HG02759 (cell line): ENCODE results near the gene SCYGR1.
A peak's percentile ranks its signal among the peaks of the same experiment; 100 is the strongest.
"Not testable (repeated sequence)": the region's sequence is repeated elsewhere in the genome, so short reads cannot be mapped to it uniquely, and the experiment has no call there.

Source experiments
- ATAC-seq: cut with Tn5 transposase; IDR thresholded peaks from one replicate; pipeline ENCODE4 v1.9.1; 2021; ENCODE audit warnings: mild to moderate bottlenecking, moderate library complexity; ENCODE audit not compliant: unreplicated experiment

Gene SCYGR1, protein sequence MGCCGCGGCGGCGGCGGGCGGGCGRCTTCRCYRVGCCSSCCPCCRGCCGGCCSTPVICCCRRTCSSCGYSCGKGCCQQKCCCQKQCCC

DNA sequence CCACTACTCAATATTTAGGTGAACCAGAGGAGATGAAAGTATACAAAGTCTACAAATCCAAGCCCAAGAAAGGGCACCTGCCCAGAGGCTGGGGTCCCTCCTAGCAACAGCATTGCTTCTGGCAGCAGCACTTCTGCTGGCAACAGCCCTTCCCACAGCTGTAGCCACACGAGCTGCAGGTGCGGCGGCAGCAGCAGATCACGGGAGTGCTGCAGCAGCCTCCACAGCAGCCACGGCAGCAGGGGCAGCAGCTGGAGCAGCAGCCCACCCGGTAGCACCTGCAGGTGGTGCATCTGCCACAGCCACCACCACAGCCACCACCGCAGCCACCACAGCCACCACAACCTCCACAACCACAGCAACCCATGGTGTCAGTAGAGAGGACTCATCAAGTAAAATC, at the start of gene SCYGR1:
Gene SCYGR1, minus strand, starts transcription at position 367 of the 400 bp plus-strand sequence. Its CDS starts 0 bp downstream, at position 367.
- ATAC-seq: not testable (repeated sequence)

DNA sequence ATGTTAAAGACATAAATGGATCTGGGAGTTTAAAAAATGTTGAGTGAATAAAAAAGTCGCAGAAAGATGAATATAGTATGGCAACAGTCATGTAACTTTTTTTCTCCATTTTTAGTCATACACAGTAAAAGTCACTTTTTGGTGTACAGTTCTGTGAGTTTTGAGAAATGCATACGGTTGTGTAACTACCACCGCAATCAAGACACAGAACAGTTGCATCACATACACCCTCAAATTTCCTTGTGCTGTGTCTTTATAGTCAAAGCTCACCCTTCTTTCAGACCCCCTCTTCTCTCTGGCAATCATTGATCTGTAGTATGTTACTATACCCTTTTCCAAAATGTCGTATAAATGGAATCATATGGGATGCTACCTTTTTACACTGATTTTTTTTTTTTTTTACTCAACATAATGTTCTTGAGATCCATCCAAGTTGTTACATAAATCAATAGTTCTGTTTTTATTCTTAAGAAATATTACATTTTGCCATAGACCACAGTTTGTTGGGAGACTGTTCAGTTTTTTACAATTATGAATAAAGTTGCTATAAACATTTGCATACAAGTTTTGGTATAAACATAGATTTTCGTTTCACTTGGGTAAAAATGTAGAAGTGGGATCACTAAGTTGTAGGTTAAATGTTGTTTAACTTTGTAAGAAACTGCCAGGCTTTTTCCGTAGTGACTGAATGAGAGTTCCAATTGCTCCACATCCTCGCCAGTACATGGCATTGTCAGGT, 48.9 kb upstream of the SCYGR1 start:
- ATAC-seq: no peak

DNA sequence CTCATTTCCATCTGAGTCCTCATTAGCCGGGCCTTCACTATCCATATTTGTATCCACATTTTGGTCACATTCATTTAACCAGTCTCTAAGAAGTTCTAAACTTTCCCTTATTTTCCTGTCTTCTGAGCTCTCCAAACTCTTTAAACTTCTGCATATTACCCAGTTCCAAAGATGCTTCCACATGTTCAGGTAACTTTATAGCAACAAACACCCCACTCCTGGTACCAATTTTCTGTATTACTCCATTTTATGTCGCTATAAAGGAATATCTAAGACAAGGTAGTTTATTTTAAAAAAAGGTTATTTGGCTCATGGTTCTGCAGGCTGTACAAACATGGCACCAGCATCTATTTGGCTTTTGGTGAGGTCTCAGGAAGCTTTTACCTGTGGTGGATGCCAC, 45.4 kb upstream of the SCYGR1 start:
- ATAC-seq: no peak

DNA sequence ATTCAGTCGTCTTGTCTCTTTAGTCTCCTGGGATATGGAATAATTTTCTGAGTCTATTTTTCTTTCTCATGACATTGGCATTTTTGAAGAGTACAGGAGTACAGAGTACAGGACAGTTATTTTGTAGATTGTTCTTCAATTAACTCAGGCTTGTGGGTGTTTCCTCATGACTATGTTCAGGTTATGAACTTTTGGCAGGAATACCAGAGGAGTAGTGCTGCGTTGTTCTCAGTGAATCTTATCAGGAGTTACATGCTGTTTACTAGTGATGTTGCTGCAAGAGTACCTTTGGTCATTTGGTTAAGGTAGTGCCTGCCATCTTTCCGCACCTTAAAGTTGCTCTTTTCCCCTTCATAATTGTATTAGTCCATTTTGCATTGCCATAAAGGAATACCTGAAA, 42.9 kb upstream of the SCYGR1 start:
- no peak for ATAC-seq

DNA sequence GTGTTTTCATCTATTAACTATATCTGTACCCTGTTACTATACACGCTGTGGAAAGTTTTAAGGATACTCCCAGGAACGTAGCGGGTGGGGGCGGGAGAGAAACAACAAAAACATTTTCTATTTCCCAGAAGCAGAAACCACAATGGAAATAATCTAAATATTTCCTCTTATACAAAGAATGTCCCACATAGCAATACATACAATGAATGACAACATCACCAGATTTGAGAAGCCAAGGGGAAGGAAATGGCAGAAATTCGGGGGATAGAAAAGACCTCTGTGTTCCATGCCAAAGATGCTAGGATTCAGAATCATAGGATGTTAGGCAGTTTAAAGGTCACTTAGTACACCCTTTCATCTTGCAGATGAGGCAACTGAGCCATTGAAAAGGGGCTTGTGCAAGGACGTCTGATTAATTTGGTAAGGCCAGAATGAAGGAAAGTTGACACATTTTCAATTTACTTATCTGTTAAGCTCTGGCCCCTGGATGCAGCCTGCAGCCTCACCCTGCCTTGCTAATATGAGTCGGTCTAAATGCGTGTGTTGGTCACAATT, 41.1 kb upstream of the SCYGR1 start:
- ATAC-seq: no peak

DNA sequence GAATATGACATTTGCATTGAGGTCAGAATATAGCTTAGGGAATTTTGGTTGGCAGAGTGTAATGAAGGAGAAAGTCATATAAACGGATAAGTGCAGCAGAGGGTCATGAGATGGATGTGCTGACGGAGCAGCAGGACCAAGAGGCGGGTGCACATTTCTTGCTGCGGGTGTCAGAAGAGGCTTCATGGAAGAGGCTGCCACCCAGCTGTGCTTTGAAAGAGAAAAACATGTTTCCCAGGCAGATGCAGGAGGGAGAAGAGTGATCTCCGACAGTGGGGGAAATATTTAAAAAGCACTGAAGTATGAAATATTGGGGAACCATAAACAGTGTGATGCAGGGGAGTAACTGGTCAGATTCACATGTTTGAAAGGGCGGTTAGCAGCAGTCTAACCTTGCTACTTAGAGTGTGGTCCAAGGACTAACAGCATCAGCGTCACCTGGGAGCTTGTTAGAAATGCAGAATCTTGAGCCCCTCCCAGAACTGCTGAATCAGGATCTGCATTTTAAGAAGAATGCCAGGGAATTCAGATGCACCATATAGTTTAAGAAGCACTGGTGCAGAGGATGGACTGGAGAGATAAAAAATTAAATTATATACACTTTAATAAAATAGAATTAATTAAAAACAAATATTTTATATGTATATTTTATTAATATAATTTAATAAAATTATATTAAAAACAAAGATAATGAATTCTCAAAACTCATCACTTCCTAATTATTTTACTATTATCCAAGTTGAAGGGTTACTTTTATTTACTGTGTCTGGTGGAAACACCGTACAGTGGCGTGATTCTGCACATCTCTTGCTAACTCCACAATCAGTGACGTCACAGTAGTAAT, 36.1 kb upstream of the SCYGR1 start:
- ATAC-seq: no peak

DNA sequence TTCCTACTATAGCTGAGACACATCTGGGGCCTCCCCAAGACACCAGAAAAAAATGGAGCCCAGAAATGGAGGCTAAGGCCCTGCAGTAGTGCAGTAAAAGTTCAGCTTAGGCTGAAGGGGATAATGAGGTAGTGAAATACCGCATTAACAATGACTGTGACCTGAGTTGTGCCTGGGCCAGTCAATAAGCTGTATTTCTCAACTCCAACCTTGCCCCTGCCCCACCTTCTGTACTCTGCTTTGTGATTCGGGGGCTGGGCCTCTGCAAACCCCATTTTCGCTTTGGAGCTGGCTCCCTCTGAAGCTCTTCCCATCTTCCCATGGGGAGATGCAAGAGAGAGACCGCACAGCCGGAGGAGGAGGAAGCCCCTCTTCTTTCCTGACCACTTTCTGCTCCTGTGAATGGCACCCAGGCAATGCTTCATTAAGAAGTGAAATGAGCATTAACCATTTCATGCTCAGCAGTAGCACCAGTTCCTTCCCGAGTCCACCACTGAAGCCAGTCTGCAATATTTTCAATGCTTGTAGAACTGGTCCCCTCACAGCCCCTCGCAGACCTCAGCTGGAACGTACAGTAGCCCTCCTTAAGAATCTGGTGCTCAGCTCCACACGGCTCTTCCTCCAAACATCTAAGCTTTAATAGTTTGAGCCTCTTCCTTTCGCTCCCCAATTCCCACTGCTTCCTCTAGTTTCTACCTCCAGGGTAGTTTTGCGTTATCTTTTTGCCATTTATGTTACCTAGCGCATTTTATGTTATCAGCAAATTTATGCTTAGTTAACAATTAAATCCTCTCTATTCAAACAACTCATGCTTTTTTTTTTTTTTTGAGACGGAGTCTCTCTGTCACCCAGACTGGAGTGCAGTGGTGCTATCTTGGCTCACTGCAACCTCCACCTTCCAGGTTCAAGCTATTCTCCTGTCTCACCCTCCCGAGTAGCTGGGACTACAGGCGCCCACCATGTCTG, 32.6 kb upstream of the SCYGR1 start:
- ATAC-seq: no peak

DNA sequence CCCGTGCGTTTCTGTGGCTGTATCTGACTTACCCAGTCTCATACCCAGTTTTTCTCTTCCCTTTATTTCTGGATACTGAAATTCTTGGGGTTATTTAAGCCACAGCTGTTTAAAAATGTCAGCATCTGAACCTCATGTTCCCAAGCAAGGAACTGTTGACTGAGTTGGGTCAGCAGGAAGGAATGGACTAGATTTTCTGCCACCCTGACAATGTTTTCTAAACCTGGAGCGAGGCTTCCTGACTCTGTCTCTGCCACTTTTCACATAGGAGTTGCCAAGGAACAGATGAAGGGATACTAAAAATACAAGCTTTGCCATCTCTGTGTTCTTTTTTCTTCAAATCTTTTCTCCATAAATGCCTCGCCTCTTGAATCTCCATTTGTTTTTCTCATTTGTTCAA, 29.0 kb upstream of the SCYGR1 start:
- ATAC-seq: no peak

DNA sequence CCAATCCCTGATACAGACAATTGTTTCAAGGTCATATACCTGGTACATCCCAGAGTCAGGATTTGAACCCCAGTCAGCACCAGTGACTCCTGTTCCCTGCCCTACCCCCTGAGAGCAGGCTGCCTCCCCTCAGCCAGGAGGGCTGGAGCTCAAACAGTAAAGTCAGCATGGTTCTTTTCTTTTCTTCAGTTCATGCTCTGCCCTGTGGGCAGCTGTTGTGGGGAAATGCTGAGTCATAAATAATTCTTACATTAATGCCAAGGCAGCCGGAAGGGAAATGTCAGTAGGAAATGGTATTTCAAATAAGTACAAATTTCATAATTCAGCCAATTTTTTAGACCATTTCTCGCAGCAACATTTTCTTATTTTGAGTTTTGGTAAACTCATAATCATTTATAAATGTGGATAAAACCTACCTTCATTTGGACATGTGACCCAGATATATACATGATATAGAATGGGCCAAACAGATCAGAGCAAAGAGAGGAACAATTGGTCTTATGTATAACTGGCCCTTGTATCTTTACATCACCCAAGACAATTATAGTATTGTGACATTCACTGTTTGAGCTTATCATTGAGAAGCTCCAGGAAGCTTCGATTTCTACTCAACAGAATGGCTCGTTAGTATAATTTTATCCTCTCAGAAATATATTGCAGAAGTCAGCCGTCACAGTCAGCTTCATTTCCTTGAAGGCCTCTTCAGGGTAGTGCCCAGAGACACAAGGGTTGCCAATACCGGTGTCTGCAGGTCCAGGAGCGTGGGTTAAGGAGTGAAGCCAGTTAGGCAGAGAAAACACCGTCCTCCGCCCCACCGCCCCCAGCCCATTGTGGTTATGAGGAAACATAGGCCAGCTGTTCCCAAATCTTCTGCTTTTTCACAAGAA, 28.0 kb upstream of the SCYGR1 start:
- ATAC-seq: peak; percentile 32

DNA sequence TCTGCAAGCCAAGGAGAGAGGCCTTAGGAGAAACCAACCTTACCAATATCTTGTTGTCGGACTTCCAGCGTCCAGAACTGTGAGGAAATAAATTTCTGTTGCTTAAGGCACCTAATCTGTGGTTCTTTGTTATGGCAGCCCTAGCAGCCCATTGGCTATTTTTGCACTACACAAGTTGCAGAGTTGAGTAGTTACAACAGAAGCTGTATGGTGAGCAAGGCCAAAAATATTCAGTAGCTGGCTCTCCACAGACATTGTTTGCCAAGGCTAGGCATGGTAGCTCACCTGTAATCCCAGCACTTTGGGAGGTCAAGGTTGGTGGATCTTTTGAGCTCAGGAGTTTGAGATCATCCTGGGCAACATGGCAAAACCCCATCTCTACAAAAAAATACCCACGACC, 27.1 kb upstream of the SCYGR1 start:
- no peak for ATAC-seq

DNA sequence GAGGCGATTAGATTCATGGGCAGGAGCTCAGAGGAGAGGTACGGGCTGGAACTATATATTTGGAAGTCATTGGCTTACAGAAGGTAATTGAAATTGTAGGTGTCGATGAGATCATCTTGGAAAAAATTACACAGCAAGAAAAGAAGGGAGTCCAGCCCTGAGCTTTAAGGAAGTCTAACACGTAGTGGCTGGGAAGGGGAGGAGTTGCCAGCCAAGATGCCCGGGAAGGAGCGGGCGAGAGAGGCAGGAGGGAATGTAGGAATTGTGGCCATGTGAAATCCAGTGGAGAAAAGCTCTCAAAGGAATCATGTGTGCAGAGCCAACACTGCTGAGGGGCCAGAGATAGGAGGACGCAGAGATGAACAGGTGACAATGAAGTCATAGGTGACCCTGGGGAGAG, 25.6 kb upstream of the SCYGR1 start:
- no peak for ATAC-seq

DNA sequence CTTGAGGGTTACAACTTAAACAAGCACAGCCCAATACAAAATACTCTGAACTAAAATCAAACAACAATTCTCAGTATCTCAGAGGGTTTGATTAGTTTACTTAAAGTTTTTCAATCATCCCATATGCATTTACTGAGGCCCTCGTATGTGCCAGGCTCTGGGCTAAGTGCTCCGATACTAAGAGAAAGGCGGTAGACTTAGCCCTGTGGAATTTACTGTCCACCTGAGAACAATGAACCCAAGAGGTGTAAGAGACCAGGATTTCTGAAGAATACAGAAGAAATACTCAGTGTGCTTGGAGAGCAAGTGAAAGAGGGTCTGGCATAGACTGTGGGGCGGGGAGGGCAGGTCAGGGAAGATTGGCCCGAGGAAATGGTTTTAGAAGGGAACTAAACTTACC, 25.1 kb upstream of the SCYGR1 start:
- no peak for ATAC-seq

DNA sequence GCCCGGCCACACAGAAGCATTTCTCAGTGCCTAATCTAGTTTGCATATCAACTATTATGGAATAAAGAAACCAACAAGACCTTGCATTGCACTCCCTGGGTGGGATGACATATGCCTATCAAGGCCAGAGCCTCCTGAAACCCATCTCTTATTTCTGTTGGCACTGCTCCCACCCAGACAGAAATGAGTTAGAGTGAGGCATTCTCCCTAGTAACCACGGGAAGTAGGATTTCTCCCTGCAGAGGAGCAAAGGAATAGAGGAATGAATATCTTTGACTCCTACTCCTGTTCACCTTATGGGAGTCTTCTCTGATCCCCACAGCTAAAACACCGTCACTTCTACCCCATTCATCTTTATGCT, 24.2 kb upstream of the SCYGR1 start:
- ATAC-seq: no peak

DNA sequence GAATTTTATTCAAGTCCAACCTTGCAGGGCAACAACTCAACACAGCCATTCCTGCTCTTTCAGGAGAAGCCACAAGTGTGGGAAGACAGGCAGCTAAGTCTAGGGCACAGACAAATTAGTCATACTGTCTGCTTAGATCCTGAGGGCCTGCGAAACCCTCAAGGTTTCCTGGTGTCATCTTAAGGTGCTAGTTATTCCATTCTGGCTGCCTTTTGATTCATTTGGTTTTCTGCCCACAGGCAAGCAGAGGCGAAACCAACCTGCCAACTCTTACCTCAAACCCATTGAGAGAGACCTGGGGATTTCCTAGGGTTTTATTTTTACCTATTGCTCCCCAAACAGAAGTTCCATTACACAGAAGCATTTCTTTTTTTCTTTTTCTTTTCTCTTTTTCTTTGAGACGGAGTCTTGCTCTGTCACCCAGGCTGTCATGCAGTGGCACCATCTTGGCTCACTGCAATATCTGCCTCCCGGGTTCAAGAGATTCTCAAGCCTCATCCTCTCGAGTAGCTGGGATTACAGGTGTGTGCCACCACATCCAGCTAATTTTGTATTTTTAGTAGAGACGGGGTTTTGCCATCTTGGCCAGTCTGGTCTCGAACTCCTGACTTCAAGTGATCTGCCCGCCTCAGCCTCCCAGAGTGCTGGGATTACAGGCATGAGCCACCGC, 23.7 kb upstream of the SCYGR1 start:
- ATAC-seq: peak; percentile 83

DNA sequence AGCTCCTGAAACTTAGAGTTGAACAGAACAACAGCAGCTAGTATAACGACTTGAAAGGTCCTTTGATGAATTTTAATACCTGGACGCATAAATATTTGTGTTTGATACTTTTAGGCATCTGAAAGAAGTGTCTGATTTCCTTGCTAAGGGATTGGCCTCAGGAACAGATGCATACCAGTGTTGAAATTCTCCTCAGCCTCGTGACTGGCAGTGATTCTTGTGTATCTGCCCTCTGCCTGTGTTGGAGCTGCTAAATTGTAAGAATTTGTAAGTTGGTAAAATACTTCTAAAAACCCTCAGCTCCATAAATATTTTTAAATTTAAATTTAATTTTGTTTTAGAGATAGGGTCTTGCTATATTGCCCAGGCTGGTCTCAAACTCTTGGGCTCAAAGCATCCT, 22.4 kb upstream of the SCYGR1 start:
- ATAC-seq: no peak

DNA sequence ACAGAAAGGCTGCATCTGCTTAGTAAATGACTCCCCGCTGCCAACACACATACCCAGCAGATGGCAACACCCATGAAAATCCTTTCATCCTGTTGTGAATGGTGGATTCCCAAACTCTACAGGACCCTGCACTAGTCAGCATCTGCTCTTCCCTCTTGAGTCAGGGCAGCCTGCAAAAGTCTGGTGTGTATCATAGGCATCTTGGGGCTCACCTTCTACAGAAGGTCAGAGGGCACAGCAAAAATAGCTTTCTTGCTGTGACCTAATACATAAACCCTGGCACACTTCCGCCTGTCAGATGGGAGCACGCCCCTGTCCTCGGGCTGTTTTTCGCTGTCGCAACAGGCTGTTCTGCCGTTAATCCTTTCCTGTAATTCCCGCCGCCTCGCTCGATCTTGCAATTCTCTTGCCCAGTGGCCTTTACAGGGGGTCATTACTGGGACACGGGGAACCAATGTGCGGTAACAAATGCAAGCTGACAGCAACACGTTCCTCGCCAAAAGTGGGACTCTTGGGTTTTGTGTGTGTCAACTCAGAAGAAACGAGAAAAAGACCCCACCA, 19.9 kb upstream of the SCYGR1 start:
- no peak for ATAC-seq

DNA sequence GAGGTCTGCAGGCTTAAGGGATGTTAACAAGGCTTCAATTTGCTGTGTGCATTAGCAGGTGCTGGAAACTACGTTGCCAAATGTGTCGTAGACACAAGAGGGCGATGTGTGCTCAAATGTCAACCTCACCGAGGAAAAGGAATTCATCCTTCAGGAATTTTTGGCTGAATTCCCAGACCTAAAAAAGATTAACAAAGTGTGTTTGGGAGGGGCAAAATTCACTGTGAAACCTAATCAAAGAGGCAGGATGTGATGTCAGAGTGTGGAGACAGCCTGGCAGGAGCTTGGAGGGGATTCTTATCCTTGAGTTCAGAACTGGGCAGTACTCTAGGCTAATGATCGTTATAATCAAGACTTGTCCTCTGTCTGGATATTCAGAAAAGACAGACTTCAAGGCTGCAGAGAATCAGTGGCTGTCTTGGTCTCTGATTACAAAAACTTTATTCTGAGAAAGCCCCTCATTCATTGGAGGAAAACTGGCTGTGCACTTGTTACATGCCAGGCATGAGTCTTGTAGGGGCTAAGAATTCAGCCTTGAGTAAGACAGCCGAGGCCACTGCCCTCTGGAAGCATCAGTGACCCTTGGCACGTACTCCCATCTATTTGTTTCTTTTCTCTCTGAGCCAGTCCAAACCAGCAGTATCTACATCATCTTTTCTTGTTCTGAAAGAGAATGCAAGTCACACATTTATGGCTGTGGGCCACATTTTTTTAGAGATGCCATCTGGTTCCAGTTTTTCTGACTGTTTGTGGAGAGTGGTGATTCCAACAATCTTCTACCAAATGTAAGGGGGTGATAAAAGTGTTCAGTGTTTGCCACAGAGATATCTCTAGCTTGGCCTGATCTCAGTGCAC, 18.7 kb upstream of the SCYGR1 start:
- peak; percentile 50 for ATAC-seq
